Subcutaneous preadipocyte (primary cell): Measurements from ENCODE around the gene PRSS33. TPM values are rescaled to one million over a fixed set of nuclear protein-coding genes. Genes with fewer than 3 reads are reported as not detected.

Experiments used
- small RNA-seq: library from RNA; depleted of rRNA; stranded (forward); fragments of <200 nt; gene quantifications from one replicate; pipeline ENCODE3, GENCODE V24; 2012
- total RNA-seq: library from RNA; depleted of rRNA; stranded (reverse); fragments of >200 nt; gene quantifications from 2 replicates; pipeline ENCODE4 v1.2.3, GENCODE V29; 2012

The PRSS33 gene
- not detected in 2 replicates for total RNA-seq

GRCh38 chr16:2787406-2787805 lies at the start of gene PRSS33:
PRSS33 (minus strand) TSS chr16:2787560; CDS start chr16:2786547, 1,013 bp downstream.

GRCh38 chr16:2829501-2830354 lies 42.4 kb upstream of the PRSS33 start, which contains the start of gene ZG16B:
ZG16B (plus strand) TSS chr16:2830303; CDS start chr16:2830442, 139 bp downstream.

GRCh38 chr16:2816751-2817339 lies 29.5 kb upstream of the PRSS33 start, which contains the start of gene PRSS21:
PRSS21 (plus strand) TSS chr16:2817237; CDS start chr16:2817269, 32 bp downstream.

GRCh38 chr16:2777231-2777902 lies 10.0 kb downstream of the PRSS33 start, which contains the start of gene ELOB:
ELOB (minus strand) TSS chr16:2777280; CDS start chr16:2777239, 41 bp downstream.

GRCh38 chr16:2752035-2752849 lies 35.1 kb downstream of the PRSS33 start, which contains the start of gene SRRM2:
SRRM2 (plus strand) TSS chr16:2752638; CDS start chr16:2756365, 3,727 bp downstream.

Small RNAs within 50 kb of the gene (small RNA-seq; reads per million reads assigned to genes)
- gene SNORA3C = 0.71 reads per million, percentile 44 among the genes with 10 or more reads in this experiment

Other genes with a start within 250 kb of the PRSS33 start
- 23.1 and 24.0 TPM in 2 replicates for gene PDPK1, start 249.5 kb downstream of the PRSS33 start, total RNA-seq
- 15.8 and 21.7 TPM in 2 replicates for gene KCTD5, start 105.0 kb downstream of the PRSS33 start, total RNA-seq
- gene PRSS27, start 67.3 kb downstream of the PRSS33 start, total RNA-seq = 0.37 and 0.78 TPM in 2 replicates
- 64.3 and 77.4 TPM in 2 replicates for gene SRRM2, start 34.9 kb downstream of the PRSS33 start, total RNA-seq
- gene ELOB, start 10.3 kb downstream of the PRSS33 start, total RNA-seq = 188 and 355 TPM in 2 replicates
- not detected in 2 replicates for gene PRSS41, start 10.9 kb upstream of the PRSS33 start, total RNA-seq
- 0.59 and 0.73 TPM in 2 replicates for gene PRSS21, start 29.7 kb upstream of the PRSS33 start, total RNA-seq
- gene ZG16B, start 42.7 kb upstream of the PRSS33 start, total RNA-seq = 0.37 TPM in 1 of 2 replicates, not detected in the other
- gene PRSS22, start 70.6 kb upstream of the PRSS33 start, total RNA-seq = not detected in 2 replicates
- gene FLYWCH2, start 95.7 kb upstream of the PRSS33 start, total RNA-seq = 39.9 and 52.9 TPM in 2 replicates
- gene FLYWCH1, start 124.4 kb upstream of the PRSS33 start, total RNA-seq = 23.1 and 27.6 TPM in 2 replicates
- gene KREMEN2, start 176.7 kb upstream of the PRSS33 start, total RNA-seq = not detected in 2 replicates
- 6.2 and 13.3 TPM in 2 replicates for gene PAQR4, start 181.8 kb upstream of the PRSS33 start, total RNA-seq
- 12.5 and 19.4 TPM in 2 replicates for gene PKMYT1, start 192.9 kb upstream of the PRSS33 start, total RNA-seq
- gene CLDN9, start 225.4 kb upstream of the PRSS33 start, total RNA-seq = not detected in 2 replicates
- not detected in 2 replicates for gene CLDN6, start 230.6 kb upstream of the PRSS33 start, total RNA-seq
- 85.6 and 172 TPM in 2 replicates for gene TNFRSF12A, start 232.8 kb upstream of the PRSS33 start, total RNA-seq
- 12.5 and 16.2 TPM in 2 replicates for gene HCFC1R1, start 236.4 kb upstream of the PRSS33 start, total RNA-seq
- gene THOC6, start 236.5 kb upstream of the PRSS33 start, total RNA-seq = 25.0 and 34.0 TPM in 2 replicates
- gene BICDL2, start 249.4 kb upstream of the PRSS33 start, total RNA-seq = not detected in 2 replicates